ENCODE results near the gene SGTB.
A peak's percentile ranks its signal among the peaks of the same experiment; 100 is the strongest.
"Not testable (repeated sequence)": the region's sequence is repeated elsewhere in the genome, so short reads cannot be mapped to it uniquely, and the experiment has no call there.

The SGTB gene

DNA sequence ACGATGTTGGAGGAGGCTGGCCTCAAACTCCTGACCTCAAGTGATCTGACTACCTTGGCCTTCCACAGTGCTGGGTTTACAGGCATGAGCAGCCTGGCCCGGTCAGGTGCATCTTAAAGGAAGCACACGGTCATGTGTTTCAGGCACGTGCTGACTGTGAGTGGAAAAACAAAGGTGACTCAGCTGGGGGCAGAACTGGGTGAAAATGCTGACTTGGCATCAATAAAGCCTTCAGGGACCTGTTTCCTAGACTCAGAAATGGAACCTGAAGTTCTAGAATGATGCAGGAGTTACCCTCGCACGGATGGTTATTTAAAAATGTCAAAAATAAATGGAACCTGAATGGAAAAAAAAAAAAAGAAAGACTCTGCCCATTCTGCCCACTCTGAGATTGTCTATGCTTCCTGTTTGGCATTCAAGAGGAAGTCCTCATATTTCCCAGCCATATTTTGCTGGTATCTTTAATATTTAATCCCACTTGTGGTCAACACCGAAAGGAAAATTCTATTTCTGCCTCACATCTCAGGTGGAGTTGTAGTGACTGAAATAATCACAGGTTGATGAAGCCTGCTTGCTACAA, 12.4 kb upstream of the SGTB start:
- DNase-seq (ENCODE audit: low spot score) = not testable (repeated sequence)

DNA sequence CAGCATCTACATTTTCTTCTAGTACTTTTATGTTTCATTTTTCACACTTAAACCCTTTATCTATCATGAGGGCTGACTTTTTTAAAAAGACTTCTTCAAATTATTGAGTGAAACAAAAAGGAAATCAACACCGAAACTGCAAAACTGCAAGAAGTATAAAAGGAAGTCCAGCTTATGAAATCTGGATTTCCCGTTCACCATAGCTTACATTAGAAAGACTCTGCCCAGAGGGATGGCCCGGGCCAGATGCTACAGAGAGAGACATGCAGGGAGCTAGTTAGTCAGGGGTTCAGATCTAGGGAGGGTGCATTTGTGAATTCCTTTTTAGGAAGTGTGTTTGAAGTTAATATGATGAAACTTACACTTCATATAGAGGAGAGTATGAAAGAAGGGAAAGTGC, 10.1 kb upstream of the SGTB start:
- not testable (repeated sequence) for DNase-seq (ENCODE audit: low spot score)

DNA sequence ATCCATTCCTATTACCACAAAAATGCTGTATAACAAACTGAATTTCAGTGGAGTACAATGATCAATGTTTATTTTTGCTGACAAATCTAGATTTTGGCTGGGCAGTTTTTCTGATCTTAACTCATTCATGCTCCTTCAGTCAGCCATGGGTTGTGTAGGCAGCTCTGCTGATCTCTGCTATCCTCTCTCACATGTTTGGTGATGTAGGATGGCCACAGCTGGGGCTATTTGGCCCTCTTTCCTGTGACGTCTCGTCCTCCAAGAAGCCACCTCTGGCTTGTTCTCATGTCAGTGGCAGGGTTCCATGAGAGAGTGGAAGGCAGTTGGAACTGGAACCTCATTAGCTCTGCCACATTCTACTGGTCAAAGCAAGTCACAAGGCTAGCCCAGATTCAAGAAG, 9.0 kb upstream of the SGTB start:
- DNase-seq (ENCODE audit: low spot score) = no peak

DNA sequence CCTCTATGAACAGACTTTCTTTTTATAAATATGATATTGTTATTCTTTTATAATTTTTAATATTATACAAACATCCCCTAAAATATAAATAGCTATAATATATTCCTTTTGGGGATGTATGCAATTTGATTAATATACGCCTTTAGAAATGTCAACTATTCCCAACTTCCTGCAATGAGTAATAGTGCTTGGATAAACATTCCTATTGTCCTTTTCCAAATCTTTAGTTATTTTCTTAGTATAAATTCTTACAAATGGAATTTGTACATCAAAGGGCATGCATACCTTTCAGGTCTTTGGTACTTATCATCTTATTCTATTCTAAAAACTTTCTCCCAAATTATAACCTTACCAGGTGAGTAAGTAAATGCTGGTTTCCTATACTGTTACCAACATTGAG, 6.3 kb upstream of the SGTB start:
- no peak for DNase-seq (ENCODE audit: low spot score)

DNA sequence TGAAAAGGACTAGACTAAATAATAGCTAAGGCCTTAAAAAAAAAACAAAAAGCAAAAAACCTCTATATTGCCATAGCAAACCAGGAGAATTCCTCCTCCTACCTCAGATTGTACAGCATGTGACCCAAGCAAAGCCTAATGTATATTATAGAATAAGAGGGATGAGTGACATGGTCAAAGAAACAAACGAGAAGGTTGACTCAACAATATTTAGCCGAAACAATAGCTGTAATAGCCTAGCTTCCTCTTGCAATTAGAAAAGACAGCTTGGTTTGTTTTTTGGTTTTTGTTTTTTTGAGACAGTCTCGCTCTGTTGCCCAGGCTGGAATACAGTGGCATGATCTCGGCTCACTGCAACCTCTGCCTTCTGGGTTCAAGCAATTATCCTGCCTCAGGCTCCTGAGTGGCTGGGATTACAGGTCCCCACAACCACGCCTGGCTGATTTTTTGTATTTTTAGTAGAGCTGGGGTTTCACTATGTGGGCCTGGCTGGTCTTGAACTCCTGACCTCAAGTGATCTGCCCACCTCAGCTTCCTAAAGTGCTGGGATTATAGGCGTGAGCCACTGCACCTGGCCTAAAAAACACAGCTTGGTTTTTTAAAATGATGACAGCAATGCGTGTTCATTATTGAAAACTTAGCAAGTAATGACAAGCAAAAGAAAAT, 5.7 kb upstream of the SGTB start:
- DNase-seq (ENCODE audit: low spot score) = no peak

DNA sequence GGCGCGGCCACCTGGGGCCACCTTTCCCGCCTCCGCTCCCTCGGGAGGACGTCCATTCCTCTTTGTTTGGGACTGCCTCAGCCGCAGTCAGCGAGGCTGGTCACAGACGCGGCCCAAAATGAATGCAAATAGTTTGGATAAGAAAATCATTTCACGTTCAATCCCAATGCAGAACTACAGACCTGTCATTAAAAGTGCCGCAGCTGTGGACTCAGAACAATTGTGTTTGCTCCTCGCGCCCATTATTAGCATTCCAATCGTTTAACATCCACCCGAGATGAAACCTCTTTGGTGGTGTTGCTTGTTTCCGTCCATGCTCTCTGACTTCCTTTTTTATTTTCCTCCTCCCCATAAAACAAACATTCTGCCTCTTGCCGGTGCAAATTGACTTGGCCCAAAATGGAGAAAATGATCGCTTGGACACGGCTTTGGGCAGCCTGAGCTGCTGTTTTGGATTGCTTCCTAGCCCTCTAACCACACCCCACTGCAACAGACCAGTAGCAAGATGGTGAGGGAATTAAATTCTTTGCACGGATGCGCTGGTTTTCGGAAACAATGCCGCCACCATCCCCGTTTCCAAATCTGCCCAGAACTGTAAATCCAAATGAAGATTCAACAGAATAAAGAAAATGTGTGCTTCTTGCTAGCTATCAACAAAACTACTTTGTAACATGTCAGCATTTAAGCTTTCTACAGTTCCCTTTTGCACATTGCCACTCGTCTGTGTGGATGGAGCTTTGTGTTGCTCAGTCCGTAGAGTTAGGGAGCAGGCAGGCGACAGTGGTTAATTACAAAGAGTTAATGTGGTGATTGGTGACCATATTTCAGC, 880 bp upstream of the SGTB start:
- peak; percentile 68 for DNase-seq (ENCODE audit: low spot score)

DNA sequence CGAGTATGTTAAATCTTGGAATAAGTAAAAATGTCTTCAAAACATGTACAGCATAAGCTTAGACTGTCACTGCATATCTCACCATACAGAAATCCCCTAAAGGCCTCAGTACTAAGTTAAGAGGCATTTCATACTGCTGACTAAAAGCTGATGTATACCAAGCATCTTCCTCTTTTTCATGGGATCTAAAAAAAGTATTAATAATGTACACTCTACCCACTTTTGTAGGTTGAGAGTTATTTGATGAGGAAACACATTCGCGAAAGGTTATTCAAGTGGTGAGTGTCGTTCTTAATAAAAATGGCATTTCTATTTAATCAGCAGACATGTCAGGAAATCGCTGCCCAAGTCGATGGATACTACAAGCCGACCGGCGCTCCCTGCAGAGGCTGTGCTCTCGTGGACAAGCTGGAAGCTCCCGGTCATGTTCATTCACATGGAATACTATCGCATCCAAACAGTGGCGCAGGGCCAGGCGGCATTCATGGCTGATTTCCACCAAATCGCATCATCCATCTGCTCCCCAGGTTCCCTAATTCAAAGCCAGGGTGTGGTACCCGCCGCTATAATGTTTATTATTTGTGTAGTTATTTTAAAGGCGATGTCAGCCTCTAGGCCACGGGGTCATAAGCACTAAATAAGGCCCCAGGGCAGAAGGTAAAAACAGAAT, 724 bp downstream of the SGTB start:
- peak; percentile 95 for DNase-seq (ENCODE audit: low spot score)

DNA sequence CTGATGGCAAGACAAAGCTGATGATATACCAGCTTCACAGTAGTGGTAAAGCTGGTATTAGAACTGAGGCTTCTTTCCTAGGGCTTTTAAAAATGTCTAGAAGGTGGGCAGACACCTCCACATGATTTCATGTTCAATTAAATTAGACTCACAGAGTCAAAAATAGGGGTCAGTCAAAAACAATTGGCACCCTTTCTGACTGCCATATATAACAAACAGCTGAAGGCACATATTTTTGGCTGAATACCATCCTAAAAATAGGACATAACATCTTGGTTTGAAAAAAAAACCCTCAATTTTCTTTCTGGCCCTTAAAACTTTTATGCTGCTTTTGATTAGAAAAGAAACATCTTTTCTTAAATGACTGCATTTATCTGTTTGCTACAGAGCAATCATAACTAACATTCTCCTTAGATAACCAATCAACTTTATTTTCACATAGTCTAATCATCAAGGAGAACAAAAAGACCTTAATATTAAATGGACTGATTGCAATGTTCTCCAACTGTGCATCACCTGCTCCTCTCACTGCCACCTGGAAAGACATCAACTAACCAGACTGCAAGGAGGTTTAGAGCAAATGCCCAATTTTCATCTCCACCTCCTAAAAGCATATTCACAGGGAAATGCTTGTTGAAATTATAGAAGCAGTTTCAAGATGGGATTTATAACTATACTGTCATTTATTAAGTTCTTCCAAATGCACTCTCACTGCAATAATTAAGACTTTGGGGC, 3.2 kb downstream of the SGTB start:
- DNase-seq (ENCODE audit: low spot score) = peak; percentile 92

DNA sequence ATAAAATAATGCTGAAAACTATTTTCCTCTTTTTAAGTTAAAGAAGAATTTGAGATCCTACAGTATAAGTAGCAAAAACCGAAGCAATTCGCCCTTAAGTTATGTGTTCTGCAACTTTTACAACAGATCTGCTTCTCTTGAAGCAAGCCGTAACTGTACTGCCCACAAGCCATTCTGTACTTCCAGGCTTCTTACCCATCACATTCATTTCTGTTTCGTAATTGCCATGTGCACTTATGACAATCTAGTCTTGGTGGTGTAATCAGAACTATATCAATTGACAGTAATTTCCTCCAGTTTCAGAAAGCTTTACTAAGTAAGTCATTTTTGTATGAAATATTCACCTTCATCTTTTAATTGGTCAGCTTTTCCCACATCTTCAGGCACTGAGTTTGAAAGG, 13.8 kb downstream of the SGTB start:
- DNase-seq (ENCODE audit: low spot score) = no peak

DNA sequence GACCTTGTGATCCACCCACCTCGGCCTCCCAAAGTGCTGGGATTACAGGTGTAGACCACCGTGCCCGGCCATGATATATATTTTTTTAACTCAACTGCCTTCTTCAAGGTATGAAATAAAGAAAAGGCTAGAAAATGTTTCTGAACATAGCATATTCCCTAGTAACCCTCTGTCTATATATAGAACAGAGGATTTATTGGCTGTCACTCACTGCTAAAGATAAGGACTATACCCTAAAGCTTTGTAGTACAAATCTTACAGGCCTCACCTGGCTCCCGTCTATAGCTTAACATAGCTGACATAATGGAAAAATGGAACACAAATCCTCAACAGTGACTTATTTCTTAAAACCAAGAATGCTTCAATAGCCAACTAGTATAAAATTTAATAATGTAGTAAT, 14.2 kb downstream of the SGTB start:
- no peak for DNase-seq (ENCODE audit: low spot score)

DNA sequence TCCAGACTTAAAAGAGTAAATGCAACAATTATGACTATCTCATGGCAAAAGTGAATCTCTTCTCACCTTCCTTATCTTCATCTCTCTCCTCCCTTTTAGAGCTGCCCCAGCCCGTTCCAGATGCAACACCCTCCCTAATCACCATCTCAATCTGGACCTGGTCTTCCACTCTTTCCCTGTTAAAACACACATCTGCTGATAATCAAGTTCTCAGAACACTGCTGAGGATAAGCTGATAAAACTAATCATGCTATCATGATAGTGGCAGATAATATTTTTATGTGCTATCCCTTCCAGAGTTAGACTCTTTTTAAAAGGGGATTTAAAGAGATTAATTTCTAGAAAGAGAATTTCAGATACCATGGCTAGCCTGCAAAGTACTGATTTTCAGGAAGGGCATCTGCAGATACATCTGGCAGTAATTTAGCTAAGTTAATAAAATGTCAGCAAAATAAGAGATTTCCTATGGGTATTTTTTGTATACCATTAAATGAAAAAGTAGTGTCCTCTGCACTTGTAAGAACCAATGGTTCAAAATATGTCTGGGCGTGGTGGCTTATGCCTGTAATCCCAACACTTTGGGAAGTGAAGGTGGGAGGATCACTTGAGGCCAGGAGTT, 17.2 kb downstream of the SGTB start:
- DNase-seq (ENCODE audit: low spot score) = no peak

DNA sequence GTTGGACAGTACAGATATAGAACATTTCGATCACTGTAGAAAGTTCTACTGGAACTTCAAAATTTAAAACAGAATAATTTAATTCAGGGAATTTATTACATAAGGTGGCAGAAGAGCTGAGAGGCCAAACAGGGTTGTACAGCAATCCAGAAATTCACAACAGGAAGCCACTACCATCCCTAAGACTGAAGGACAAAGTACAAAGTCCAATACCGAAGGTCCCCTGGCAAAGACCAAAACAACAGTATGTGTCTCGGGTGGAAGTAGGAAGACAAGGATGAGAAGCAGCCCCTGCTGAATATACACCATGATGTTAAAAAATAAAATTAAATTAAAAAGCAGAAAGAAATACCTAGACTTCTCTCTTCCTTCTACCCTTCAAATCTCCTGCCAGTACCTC, 19.9 kb downstream of the SGTB start:
- DNase-seq (ENCODE audit: low spot score) = no peak

DNA sequence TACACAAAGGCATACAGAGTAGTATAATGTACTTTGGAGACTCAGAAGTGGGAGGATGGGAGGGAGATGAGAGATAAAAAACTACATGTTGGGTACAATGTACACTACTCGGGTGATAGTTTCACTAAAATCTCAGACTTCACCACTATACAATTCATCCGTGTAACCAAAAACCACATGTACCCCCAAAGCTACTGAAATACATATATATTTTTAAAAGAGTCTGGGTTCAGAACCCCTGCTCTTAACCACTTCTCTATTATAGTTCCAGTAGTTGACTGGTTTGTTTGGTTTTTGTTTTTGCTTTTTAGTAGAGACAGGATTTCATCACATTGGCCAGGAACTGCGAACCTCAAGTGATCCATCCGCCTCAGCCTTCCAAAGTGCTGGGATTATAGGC, 22.6 kb downstream of the SGTB start:
- DNase-seq (ENCODE audit: low spot score) = no peak

DNA sequence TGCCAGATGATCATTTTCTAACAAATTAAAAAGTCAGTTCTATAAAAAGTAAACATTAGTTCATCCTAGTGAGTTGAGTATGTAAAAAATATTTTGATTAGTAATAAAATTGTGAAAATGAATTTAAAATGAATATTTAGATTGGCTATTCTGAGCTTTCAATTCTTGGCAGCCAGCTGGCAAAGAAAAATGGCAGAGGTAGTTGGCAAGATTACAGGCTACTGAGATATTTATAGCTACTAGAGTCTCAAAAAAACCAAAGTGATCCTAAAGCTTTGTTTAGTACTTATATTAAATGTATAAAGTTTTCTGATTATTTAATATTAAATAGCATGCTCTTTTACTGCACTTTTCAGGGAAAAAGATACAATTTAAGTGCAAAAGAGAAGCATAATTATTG, 25.0 kb downstream of the SGTB start:
- peak; percentile 16 for DNase-seq (ENCODE audit: low spot score)

DNA sequence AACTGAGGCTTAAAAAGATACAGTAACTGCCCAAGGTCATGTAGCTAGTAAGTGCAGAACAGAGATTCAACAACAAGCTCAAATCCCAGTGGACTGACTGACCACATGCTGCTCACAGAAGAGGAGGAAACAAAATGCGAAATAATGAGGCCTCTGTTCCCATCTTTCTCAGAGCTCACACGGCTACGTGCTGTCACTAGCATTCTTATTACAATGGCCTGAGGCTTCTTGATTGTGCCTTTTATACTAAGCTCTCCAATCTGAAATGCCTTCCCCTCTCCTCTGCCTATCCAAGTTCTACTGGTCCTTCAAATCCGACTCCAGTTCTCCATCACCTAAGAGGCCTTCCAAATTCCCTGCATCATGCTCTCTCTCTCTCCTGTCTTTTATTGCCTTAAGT, 26.0 kb downstream of the SGTB start:
- no peak for DNase-seq (ENCODE audit: low spot score)

DNA sequence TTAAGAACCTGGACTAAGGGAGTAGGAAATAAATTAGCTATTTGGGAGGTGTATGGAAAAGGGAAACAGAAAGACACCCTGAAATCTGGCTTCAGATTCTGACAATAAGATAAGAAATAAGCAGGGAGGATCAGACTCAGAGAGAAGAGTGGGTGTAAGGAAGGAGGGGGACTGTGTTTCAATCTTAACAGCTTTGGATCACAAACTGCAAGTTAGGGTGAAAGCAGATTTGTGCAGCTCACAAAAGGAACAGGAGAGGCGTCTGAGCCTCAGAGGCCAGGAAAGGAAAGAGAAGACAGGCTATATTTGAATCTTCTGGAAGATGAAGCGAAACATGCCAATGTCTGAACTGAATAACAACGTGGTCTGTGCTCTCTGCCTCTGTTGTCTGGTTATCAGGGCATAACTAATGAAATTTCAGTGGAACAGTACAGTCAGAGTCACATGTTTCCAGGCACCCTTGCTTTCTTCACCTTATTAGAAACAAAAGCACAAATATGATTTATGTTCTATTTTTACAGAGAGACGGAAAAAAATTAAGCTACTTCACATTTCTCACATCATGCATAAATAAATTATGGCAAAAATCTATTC, 26.6 kb downstream of the SGTB start:
- no peak for DNase-seq (ENCODE audit: low spot score)

DNA sequence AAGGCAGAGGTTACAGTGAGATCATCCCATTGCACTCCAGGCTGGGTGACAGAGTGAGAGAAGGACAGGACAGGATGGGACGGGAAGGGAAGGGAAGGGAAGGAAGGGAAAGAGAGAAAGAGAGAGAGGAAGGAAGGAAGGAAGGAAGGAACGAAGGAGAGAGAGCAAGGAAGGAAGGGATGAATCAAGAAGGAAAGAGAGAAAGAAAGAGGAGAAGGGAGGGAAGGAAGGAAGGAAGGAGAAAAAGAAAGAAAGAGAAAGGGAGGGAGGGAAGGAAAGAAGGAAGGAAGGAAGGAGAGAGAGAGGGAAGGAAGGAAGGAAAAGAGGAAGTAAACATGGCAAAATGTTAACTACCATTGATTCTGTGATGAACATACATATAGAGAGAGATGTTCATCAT, 28.8 kb downstream of the SGTB start:
- no peak for DNase-seq (ENCODE audit: low spot score)

DNA sequence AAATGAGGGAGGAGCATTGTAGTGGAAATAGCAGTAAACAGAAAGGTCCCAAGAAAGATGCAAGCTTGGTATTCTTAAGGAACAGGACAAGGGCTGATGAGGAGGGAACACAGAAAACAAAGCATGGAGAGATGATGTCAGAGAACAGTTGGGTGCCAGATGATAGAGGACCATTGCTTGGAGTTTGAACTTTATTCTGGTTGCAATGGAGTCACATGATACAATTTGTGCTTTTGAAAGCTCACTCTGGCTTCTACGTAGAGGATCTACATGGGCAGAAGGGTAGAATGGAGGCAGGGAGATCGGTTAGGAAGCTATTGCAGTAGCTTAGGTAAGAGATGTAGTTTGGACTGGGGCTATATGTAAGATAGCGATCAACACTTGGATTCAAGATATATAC, 39.8 kb downstream of the SGTB start:
- no peak for DNase-seq (ENCODE audit: low spot score)

DNA sequence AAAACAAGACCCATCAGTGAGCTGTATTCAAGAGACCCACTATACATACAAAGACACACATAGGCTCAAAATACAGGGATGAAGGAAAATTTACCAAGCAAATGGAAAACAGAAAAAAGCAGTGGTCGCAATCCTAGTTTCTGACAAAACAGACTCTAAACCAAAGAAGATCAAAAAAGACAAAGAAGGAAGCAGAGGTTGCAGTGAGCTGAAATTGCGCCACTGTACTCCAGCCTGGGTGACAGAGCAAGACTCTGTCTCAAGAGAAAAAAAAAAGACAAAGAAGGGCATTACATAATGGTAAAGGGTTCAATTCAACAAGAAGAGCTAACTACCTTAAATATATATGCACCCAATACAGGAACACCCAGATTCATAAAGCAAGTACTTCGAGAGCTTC, 45.9 kb downstream of the SGTB start:
- DNase-seq (ENCODE audit: low spot score) = not testable (repeated sequence)

DNA sequence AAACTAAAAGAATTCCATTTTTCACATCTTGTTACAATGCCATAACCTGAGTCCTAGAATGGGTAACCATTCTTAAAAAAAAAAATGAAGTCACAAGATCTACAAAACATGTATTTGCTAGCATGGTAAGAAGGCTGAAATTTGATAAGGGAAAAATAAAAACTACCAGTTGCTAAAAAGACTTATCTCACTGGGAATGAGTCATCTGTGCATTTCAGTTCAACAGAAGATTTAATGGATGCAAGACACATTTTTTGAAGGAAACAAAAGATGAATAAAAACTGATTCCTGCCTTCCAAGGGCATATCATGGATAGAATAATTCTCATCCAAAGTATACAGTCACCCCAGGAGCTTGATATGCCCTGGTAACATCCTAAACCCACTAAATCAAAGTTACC, 47.2 kb downstream of the SGTB start:
- no peak for DNase-seq (ENCODE audit: low spot score)

DNA sequence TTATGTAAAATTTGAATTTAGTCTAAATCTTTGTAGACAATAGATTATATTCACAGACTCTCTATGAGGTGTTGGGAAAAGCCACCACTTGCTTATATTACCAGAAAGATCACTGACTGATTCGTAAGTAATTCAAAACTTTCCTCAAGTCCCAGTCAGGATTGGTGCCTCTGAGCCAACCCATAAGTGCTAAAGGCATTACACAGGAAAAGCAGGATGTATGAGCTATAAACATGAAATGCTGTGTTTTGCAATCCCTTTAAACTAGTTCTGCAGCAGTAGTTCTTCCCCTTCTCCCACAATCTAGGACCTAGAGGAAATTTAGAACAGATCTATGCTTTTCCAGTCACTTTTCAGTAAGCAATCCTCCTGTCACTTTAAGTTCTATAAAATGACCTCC, 49.1 kb downstream of the SGTB start:
- DNase-seq (ENCODE audit: low spot score) = no peak

Measured in cerebellar cortex (tissue), 1 donor.